GM03348 (cell line): ENCODE measurements around the gene SMARCA2.

ENCODE experiments used
- DNase-seq: peaks from one replicate; pipeline ENCODE4 v3.0.0; 2012; ENCODE audit warnings: low spot score

Gene SMARCA2

DNA sequence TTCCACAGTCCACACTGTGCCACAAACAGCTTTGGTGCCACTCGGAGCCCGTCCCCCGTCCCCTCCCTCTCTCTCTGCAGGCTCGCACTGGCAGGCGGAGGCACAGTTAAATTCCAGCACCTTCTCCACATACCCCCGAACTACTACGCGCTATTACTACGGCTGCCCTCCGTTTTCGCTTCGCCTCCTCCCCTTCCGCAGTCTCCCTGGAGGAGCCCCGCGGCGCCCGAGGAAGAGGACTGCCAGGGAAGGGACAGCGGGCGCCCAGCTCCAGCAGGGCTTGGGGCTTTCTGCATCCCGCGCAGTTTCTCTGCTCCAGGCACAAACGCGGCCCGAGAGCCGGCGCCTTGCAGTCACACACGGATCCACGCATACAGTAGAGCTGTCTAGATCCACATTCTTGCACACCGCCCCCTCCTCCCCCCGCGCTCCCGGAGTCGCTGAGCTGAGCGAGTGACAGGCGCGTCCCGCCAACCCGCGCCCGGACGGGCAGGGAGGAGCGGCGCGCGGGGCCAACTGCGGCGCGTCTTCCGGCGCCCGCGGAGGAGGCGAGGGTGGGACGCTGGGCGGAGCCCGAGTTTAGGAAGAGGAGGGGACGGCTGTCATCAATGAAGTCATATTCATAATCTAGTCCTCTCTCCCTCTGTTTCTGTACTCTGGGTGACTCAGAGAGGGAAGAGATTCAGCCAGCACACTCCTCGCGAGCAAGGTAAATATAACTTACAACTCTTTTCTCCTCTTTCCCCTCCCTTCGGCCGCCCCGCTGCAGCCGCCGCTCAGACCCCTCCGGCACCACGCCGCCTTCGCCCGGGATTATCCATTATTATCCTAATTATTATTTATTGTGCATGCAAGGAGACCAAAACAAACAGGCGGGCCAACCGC lies at the start of gene SMARCA2:
SMARCA2 (plus strand) TSS at position 652 of the 885 bp plus-strand sequence. CDS start 13,676 bp downstream, outside the sequence.
- DNase-seq: peak; percentile 97

DNA sequence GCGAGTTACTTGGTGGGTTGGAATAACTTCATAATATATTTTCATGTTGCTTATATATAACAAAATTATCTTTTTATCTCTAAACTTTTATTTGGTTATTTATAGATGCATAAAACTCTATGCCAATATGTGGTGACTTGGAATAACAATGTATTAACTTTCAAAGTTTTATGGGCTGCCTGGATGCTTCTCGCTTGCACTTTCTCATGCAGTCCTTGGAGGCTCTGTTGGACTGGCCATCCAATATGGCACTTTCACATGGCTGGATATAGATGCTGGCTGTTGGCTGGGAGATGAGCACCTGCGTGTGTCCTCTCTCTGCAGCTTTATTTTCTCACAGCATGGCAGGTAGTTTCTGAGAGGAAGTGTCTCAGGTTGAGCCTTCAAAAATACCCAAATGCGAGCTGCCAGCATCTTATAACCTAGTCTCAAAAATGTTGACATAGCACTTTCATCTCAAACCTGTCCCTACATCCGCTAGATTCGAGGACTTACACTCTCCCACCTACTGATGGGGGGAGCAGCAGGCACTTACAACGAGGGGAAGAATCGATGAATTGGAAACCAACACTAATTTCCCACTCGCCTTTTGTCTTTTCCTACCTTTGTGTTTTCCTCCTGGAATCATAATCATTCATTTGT lies 48.3 kb upstream of the SMARCA2 start:
- DNase-seq: no peak

DNA sequence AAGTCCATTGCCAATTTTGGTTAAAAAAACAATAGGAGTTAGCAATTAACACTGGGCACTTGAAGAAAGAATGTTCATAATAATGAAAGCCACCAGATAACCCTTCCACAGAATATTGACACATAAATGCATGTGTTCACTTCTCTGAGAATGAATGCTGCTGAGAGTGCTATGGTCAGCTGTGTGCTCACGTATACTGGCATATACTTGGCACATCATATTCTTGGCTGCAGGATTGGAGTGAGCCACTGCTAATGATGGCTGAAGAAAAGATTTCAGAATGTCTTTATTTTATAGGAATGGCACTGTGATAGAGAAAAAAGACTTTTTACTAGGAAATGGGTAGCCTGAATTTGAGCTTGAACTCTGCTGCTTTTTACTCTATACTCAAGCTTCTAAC lies 46.0 kb upstream of the SMARCA2 start:
- no peak for DNase-seq

DNA sequence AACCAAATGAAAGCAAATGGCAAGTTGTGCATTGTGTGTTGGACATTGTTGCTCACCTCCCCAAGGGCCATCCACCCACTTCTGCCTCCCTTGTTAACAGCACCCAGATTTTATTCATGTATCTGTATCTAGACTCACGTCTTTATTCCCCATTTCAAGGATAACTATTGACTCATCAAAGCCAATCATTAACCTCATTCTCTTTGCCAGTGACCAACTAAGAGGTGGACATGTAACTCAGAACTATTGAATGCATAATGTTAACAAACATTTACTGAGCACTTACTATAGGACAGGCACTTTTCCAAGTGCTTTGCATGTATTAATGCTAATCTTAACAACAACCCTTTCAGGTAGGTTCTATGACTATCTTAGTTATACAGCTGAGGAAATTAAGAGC lies 45.2 kb upstream of the SMARCA2 start:
- no peak for DNase-seq

DNA sequence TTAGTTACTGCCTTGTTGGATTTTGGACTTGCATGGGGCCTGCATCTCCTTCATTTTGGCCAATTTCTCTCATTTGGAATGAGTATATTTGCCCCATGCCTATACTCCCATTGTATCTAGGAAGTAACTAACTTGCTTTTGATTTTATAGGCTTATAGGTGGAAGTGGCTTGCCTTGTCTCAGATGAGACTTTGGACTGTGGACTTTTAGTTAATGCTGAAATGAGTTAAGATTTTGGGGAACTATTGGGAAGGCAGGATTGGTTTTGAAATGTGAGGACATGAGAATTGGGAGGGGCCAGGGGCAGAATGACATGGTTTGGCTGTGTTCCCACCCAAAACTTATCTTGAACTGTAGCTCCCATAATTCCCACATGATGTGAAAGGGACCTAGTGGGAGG lies 42.5 kb upstream of the SMARCA2 start:
- no peak for DNase-seq

DNA sequence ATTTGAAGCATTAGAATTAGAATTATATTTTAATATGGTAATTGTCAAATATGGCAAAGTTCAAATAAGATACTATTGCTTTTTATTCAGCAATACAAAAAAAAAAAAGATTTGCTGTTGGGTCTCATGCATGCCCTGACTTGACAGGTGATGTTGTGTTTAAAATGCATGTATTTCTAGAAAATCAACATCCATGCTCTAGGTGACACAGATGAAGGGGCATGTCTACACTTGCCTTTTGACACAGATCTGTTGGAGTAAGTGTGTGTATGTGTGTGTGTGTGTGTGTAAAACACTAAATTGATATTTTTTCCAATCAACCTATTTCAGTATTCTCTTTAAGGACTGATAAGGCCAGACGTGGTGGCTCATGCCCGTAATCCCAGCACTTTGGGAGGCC lies 38.1 kb upstream of the SMARCA2 start:
- no peak for DNase-seq

DNA sequence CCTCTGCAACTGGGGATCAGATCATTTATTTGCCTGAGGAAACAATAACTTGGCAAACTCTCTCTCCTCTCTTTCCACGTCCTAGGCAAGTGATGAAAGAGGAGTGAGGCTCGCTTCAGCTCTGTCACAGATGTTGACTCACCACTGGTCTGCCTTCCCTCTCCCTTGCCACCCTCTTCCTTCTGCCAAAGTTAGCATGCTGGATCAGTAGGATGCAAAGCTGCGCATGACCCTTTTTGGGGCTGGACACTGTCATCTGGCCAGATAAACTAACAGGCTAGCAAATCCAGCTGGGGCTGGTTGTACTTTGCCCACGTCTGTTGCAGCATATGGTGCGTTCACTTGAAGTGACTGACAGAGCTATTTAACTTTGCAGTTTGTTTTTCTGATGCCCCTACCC lies 36.2 kb upstream of the SMARCA2 start:
- DNase-seq: peak; percentile 83

DNA sequence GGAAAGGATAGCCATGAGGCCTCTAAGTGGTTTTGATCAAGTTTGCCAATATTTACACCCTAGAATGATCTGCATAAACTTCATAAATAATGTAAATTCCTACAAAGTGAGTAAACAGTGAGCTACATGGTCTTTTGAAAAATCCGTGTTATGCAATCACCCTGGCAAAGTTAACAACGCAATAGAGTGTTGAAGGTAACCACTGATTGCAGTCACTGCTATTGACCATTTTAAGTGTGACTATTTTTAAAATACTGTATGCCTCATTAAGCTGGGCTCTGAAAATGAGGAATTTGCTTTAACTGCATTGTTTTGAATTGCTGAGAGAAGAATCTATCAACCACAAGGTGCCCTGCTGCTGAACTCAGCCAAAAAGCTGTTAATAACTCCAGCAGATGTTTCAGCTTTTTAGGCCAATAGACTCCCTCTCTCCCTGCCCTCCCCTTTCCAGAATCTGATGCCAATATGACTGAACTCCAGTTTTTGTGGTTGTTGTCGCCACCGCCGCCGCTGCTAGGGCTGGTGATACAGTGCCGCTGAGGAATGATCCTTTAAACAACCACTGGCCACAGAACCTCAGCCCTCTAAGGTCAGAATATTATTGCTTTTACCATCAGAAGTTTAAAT lies 35.3 kb upstream of the SMARCA2 start:
- DNase-seq: peak; percentile 81

DNA sequence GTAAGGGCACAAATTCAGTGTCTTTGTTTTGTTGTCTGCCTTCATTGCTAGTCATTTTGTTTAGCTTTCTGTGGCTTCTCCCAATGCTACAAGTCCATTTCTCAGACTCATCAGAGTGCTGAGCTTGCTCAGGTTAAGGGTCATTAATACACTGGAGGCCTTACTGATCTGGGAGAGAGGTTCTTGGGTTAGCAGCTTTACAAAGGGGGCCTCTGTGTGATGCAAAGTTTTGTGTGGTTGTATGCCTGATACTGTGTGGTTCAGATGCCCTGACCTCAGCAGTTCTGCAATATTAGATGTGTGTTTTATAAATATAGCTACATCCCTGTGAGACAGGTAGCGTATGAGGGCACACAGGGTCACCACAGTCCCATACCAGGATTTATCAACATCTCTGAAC lies 34.8 kb upstream of the SMARCA2 start:
- DNase-seq: peak; percentile 3

DNA sequence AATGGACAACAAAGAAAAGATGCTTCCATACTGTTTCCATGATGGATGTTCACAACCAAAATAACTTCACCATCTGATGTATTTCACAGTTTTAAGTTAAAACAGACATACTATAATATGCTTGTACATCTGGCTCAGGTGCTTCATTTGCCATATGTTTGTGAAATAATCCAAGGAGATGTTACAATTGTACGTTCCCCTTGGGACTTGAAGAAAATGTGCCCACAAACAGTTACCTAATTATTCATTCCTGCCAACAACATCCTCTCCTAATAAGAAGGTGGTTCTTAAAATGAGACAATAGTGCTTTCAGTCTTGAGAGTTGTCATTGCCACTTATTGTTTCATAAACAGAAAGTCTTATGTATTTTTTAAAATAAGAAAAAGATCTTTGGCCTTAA lies 33.1 kb upstream of the SMARCA2 start:
- no peak for DNase-seq

DNA sequence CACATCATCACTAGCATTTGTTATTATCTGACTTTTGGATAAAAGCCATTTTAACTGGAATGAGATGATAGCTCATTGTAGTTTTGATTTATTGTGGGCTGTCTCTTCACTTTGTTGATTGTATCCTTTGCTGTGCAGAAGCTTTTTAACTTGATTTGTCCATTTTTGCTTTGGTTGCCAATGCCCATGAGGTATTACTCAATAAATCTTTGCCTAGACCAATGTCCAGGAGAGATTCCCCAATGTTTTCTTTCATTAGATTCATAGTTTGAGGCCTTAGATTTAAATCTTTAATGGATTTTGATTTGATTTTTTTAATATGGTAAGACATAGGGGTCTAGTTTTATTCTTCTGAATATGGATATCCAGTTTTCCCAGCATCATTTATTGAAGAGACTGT lies 28.8 kb upstream of the SMARCA2 start:
- no peak for DNase-seq

DNA sequence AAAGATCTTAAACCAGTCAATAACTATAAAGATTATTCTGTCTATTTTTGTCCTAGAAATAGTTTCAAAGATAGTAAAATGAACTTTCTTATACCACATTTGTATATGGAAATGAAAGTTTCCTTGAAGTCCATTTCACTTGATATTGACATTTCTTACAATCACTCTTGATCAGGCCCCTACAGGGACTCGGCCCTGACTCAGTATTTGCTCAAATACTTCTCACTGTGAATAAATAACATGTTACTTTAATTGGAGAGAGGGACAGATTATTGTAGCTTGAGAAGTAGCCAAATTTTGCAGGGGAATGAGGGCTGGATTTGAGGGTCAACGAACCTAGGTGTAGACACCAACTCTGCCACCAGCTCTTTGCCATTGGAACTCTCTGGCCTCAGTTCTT lies 25.6 kb upstream of the SMARCA2 start:
- no peak for DNase-seq

DNA sequence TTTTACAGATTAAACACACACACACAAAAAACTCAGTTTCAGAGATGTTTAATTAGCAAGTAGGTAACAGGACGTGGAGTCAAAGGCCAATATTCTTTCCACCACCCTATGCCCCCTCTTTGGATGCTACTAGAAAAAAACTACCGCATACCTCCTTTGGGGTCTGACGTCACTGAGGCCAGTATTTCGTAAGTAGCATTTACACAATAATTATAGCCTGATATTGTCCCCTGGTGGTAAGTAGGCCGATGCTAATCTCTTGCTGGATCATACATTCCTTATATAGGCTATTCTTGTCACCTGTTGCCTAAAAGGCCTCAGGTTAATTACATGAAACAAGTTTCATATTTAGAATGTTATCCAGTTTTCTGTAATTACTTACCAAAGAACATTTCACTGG lies 21.0 kb upstream of the SMARCA2 start:
- DNase-seq: no peak

DNA sequence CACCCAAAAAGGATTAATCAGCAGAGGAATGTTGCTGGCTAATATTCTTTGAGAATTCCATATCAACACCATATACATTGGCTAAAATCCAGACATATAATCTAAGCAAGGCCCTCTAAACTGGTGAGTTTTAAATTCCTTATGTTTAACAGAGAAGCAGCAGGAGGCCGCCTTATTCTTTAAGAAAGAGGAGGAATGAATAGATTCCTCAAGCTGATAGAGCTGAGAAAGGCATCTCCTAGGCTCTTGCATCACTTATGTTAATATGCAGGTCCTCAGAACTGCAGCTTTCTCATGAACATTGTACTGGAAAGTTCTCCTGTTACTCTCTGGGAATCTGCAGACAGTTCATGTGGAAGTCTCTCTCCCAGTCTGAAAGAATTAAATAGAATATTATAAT lies 20.1 kb upstream of the SMARCA2 start:
- no peak for DNase-seq

DNA sequence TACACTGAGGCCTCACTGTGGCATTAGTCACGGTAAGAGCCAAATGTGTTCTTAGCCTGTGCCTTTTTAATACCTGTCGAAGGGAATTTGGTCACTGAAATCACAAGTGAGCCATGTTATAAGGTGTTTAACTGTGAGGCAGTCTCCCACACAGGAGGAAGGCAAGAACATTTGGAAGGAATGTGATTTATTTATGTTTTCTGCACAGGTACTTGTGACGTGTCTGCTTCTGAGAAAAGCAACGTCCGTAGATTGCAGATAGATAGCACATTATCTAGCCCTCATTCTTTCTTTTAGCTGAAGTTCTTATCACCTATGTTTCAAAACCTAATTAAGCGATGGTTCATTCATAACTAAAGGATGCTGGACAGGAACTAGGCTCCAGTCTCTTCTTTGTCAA lies 19.0 kb upstream of the SMARCA2 start:
- DNase-seq: no peak

DNA sequence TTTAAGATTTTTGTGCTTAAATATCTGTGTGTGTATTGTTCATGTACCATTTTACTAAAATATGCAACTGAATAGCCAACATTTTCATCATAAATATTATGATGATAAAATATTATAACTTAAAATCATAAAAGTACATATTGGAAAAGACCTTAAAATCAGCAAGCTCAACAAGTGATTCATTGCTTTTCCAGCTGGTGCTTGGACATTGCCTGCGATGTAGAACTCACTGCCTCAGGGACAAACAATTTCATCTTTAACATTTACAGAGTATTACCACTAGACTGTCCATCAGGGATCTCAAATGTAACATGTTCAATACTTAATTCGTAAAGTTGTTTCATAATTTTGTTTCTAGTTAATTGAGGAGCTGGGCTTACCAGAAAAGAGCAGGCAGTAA lies 17.5 kb upstream of the SMARCA2 start:
- no peak for DNase-seq

DNA sequence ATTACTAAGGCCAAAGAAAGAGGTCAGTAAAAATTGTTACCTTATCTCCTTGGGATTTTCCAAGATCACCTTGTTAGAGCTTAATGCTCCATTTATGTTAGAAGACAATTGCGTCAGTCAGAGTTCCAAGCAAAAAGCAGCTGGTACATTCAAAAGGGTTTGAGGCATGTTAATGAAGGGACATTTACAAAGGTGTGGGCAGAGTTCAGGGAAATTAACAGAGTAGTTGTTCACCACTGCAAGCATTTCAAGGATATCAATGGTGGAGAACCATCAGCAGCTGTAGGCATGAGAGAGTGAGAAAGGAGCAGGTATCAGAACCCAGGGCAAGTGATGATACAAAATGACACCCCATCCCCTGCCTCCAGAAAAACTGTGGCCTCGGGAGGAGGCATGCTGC lies 17.0 kb upstream of the SMARCA2 start:
- no peak for DNase-seq

DNA sequence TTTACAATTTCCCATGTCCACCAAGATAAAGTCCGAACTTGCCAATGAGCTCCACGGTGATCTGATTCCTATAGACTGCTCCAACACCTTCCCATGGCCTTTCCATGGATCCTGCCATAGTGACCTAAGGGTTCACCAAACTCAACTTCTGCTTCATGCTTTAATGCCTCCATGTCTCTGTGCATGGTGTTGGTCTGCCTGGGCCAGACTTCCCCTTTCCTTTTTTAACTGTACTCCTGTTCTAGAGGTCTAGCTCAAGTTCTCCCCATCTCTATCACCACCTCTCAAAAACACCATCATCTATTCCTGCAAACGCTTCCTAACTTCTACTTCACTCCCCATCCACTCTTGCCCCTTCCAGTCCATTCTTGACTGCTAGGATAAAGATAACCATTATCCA lies 14.8 kb upstream of the SMARCA2 start:
- no peak for DNase-seq

DNA sequence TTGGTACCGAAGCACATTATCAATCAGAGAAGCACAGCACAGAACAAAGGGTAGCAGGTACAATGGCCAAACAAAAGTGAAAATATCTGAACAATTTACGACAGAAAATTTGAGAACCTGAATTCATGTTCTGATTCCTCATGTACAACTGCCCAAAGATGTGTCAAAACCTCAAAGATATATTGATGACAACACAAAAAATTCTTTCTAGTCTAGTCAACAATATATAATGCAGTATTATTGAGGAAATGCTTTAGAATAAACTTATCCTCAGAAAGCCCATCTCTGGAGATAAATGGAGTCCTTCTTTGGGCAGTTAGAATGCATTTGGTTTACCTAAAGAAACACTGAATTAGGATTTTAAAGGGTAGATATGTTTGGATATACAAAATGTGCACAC lies 6.8 kb upstream of the SMARCA2 start:
- no peak for DNase-seq

DNA sequence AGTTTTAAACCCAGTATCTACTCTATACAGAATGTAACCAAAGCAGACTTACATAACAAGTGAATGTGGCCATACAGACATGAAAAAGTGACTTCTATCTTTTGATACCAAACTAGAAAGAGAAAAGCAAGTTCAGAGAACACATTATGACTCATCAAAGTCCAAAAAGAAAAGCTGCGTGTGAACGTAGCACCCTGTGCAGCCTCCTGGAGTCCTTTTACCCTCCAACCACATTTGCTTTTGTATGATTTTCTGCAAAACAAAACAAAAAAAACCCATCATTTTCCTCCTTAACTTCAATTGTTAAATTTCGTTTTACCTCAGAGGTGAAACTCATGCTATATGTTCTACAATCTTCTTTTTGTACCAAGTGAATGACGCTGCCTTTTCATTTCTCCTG lies 2.8 kb upstream of the SMARCA2 start:
- no peak for DNase-seq

DNA sequence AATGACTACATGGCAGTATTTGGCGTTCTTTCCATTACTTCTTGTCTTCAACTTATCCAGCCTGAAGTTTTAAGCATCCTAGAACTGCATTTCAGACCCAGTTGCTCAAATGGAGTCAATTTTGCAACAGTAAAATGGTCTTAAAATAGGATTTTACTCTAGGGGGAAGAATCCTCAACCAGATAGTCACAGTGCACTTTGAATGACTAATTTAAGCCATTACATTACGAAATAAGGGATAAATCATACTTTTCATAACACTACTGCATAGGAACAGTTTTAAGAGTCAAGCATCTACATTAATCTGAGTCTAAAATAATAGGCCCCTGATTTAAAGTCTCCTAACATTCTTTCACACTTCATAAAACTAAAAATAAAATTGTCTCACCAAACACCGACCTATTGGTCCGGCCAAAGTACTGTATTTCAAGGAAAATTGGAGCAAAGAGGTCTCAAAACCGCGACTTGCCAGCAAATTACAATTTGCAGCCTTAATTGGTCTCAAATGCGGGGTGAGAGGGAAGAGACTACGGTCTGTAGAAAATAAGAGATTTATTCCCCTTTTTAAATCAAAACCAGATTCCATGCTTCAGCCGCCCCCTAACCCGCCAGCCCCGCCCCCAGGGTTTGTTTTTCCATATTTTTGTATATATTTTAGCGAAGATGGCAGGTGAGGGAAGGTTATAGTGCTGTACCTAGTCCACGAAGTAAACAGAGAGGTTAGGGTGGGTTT lies 1.2 kb upstream of the SMARCA2 start:
- peak; percentile 56 for DNase-seq

DNA sequence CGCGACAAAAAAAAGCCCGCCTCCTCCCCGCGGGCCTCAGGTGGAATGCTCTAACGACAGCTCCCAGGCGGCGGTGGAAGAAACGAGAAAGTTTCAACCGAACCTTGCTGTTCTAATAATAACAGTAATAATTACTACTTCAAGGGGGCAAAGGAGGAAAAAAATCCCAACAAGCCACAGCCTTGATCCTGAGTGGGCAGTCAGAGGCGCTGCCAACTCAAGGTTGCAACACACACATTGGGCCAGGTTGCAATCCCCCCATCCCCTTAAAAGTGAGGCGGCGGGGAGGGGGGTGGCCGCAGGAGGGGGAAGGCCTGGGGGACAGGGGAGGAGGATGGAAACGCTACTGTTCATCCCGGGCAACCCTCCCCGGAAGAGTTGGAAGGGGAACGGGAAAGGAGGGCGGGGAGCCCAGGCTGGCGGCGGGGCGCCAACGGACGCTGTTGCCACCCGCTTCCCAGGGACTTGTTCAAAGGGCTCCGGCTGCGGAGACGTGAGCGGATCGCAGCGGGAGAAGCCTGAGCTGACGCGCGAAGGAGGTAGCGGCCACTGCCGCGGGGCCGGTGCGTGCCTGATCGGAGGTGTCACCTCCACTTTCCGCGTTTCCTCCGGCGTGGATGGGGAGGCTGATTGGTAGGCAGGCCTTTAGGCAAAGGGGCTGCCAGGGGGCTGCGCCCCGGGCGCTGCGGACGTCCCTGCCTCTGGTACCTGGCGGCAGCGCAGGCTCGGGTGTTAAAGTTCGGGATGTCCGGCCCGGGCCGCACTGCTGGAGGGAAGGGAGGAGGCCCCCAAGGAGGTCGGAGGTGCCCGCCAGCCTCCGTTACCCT lies 647 bp downstream of the SMARCA2 start:
- DNase-seq: peak; percentile 58
